ENCODE measurements around the gene TREML2.
"Not testable (repeated sequence)": the region's sequence is repeated elsewhere in the genome, so short reads cannot be mapped to it uniquely, and the experiment has no call there.

The TREML2 gene

GRCh38 chr6:41204156-41204555, 3.2 kb upstream of the TREML2 start:
- DNase-seq, result no peak

- no peak for DNase-seq
Measured at GRCh38 chr6:41201764-41202173, 820 bp upstream of the TREML2 start.

- DNase-seq, result peak; percentile 35
Measured at GRCh38 chr6:41200296-41200900, 551 bp downstream of the TREML2 start.

- no peak for DNase-seq
Measured at GRCh38 chr6:41199552-41200246, 1.2 kb downstream of the TREML2 start.

GRCh38 chr6:41197234-41197633, 3.7 kb downstream of the TREML2 start:
- DNase-seq, result no peak

- no peak for DNase-seq
Measured at GRCh38 chr6:41194386-41194785, 6.6 kb downstream of the TREML2 start.

GRCh38 chr6:41193884-41194283, 7.1 kb downstream of the TREML2 start:
- DNase-seq, result no peak

GRCh38 chr6:41193171-41193734, 7.7 kb downstream of the TREML2 start:
- DNase-seq, result no peak

GRCh38 chr6:41191569-41191968, 9.4 kb downstream of the TREML2 start:
- peak; percentile 14 for DNase-seq

GRCh38 chr6:41190791-41191190, 10.2 kb downstream of the TREML2 start:
- DNase-seq, result no peak

- DNase-seq, result no peak
Measured at GRCh38 chr6:41189967-41190366, 11.0 kb downstream of the TREML2 start.

GRCh38 chr6:41189046-41189445, 11.9 kb downstream of the TREML2 start:
- DNase-seq, result not testable (repeated sequence)

GRCh38 chr6:41187924-41188886, 12.7 kb downstream of the TREML2 start:
- DNase-seq, result no peak

- DNase-seq, result no peak
Measured at GRCh38 chr6:41186031-41186562, 14.9 kb downstream of the TREML2 start.

GRCh38 chr6:41184761-41185160, 16.2 kb downstream of the TREML2 start:
- no peak for DNase-seq

GRCh38 chr6:41182069-41183034, 18.6 kb downstream of the TREML2 start:
- peak; percentile 42 for DNase-seq

- DNase-seq, result no peak
Measured at GRCh38 chr6:41181566-41181965, 19.4 kb downstream of the TREML2 start.

GRCh38 chr6:41179163-41179562, 21.8 kb downstream of the TREML2 start:
- no peak for DNase-seq

GRCh38 chr6:41177695-41178094, 23.3 kb downstream of the TREML2 start:
- DNase-seq, result no peak

- no peak for DNase-seq
Measured at GRCh38 chr6:41177287-41177686, 23.7 kb downstream of the TREML2 start.

- no peak for DNase-seq
Measured at GRCh38 chr6:41176189-41176588, 24.8 kb downstream of the TREML2 start.

GRCh38 chr6:41175084-41175483, 25.9 kb downstream of the TREML2 start:
- DNase-seq, result no peak
